ENCODE measurements around the gene CRYBG1. TPM values are rescaled to one million over a fixed set of nuclear protein-coding genes. Genes with fewer than 3 reads are reported as not detected.

CRYBG1 gene
- total RNA-seq, 1 experiment from 2014 or later, result 10.1 TPM

- CTCF ChIA-PET, result interaction anchor here (1.1 to 1.3 kb wide), 3 partner anchors 10 to 475 kb away, joined by 3 to 4 read pairs (median 3); no protein-coding TSS in a partner anchor
Observed at GRCh38 chr6:106522562-106523250, 162.2 kb downstream of the CRYBG1 start.

GRCh38 chr6:106525107-106525881 is 164.8 kb downstream of the CRYBG1 start:
- TF ChIP-seq TP53 (CRISPR knock-in tag; IDR thresholded peaks at IDR 0.05), result no peak

More at GRCh38 chr6:106522562-106523250, 162.2 kb downstream of the CRYBG1 start:
- Mint-ChIP-seq H3K4me1 (peaks cover 2% of the 10 kb centered on the region), H3K9me3 (no peaks in the 10 kb centered on the region), H3K4me3 (no peak overlapping the region), H3K27ac (no peak overlapping the region), H3K36me3 (no peaks in the 10 kb centered on the region), H3K27me3 (ENCODE audit: low read depth) (no peaks in the 10 kb centered on the region)
- POLR2A ChIA-PET, result no interaction called here
- DNase-seq (ENCODE audit: low spot score) (no peak), ATAC-seq (no peak)
- no peak for TF ChIP-seq TCF7 (CRISPR knock-in tag; IDR thresholded peaks at IDR 0.05; ENCODE audit: low read depth)
- TF ChIP-seq SMAD4 (CRISPR knock-in tag; IDR thresholded peaks at IDR 0.05), result no peak
- no peak for TF ChIP-seq MXD4 (CRISPR knock-in tag; IDR thresholded peaks at IDR 0.05; ENCODE audit: borderline replicate concordance)
- no peak for TF ChIP-seq RORB (CRISPR knock-in tag; IDR thresholded peaks at IDR 0.05)
- TF ChIP-seq HMGA2 (CRISPR knock-in tag; IDR thresholded peaks at IDR 0.05), result no peak

GRCh38 chr6:106525882-106526275 is 165.4 kb downstream of the CRYBG1 start:
- TF ChIP-seq, protein P1, sequence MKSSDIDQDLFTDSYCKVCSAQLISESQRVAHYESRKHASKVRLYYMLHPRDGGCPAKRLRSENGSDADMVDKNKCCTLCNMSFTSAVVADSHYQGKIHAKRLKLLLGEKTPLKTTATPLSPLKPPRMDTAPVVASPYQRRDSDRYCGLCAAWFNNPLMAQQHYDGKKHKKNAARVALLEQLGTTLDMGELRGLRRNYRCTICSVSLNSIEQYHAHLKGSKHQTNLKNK (CRISPR knock-in tag; IDR thresholded peaks at IDR 0.05), result no peak
- TF ChIP-seq MXD4 (CRISPR knock-in tag; IDR thresholded peaks at IDR 0.05; ENCODE audit: borderline replicate concordance), result no peak
- TF ChIP-seq CBFB (CRISPR knock-in tag; IDR thresholded peaks at IDR 0.05; ENCODE audit: low read depth), result no peak
- TF ChIP-seq NFE2L1 (CRISPR knock-in tag; IDR thresholded peaks at IDR 0.05), result no peak
- TF ChIP-seq ZSCAN18 (CRISPR knock-in tag; IDR thresholded peaks at IDR 0.05), result no peak
- TF ChIP-seq MAX (CRISPR knock-in tag; IDR thresholded peaks at IDR 0.05), result no peak
- no peak for TF ChIP-seq ELF4 (CRISPR knock-in tag; IDR thresholded peaks at IDR 0.05; ENCODE audit: low read depth)
- no peak for TF ChIP-seq IRF2 (CRISPR knock-in tag; IDR thresholded peaks at IDR 0.05; ENCODE audit: borderline replicate concordance, low read depth)
- TF ChIP-seq TEAD4 (CRISPR knock-in tag; IDR thresholded peaks at IDR 0.05), result no peak
- no peak for TF ChIP-seq NR3C1 (CRISPR knock-in tag; conservative IDR thresholded peaks at IDR 0.05; ENCODE audit: low read depth)
- TF ChIP-seq, protein P2, sequence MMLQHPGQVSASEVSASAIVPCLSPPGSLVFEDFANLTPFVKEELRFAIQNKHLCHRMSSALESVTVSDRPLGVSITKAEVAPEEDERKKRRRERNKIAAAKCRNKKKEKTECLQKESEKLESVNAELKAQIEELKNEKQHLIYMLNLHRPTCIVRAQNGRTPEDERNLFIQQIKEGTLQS (CRISPR knock-in tag; conservative IDR thresholded peaks at IDR 0.05), result no peak
- no peak for TF ChIP-seq GABPB1 (CRISPR knock-in tag; IDR thresholded peaks at IDR 0.05)
- no peak for TF ChIP-seq OVOL2 (CRISPR knock-in tag; IDR thresholded peaks at IDR 0.05; ENCODE audit: borderline replicate concordance)
- no peak for TF ChIP-seq USF2 (CRISPR knock-in tag; IDR thresholded peaks at IDR 0.05)
- TF ChIP-seq SP1 (CRISPR knock-in tag; conservative IDR thresholded peaks at IDR 0.05), result no peak
- Mint-ChIP-seq H3K4me3 (no peak overlapping the region), H3K9me3 (no peaks in the 10 kb centered on the region), H3K27ac (no peak overlapping the region), H3K36me3 (no peaks in the 10 kb centered on the region), H3K27me3 (ENCODE audit: low read depth) (no peaks in the 10 kb centered on the region), H3K4me1 (peaks cover 9% of the 10 kb centered on the region)
- ATAC-seq (no peak), DNase-seq (ENCODE audit: low spot score) (no peak)
- ChIA-PET POLR2A (no interaction called here), CTCF (interaction anchor here (0.8 kb wide), 1 partner anchor 186 kb away, joined by 4 read pairs; no protein-coding TSS in a partner anchor)

More at GRCh38 chr6:106525107-106525881, 164.8 kb downstream of the CRYBG1 start:
- ATAC-seq, result no peak
- DNase-seq (ENCODE audit: low spot score), result no peak
- Mint-ChIP-seq H3K9me3 (no peaks in the 10 kb centered on the region), H3K27ac (no peak overlapping the region), H3K4me1 (peaks cover 9% of the 10 kb centered on the region), H3K27me3 (ENCODE audit: low read depth) (no peaks in the 10 kb centered on the region), H3K4me3 (no peak overlapping the region), H3K36me3 (no peaks in the 10 kb centered on the region)
- POLR2A ChIA-PET, result no interaction called here
- CTCF ChIA-PET, result interaction anchor here (0.8 kb wide), 1 partner anchor 186 kb away, joined by 4 read pairs; no protein-coding TSS in a partner anchor

Data from WTC11 (cell line).